Natural killer cell (primary cell): ENCODE measurements around the gene BPNT1. TPM values are rescaled to one million over a fixed set of nuclear protein-coding genes. Genes with fewer than 3 reads are reported as not detected.

Source experiments
- ATAC-seq, 3 donors: fragments of 150-1000 bp in 2 of 3; fragments of 200-7000 bp in 1 of 3; cut with Tn5 transposase; 1 replicate in 1 of 3; 2 replicates in 2 of 3; pipeline ENCODE4 v1.10.0; 2021; ENCODE audit warnings: mild to moderate bottlenecking in 2 of 3, moderate library complexity in 2 of 3
- DNase-seq, 2 donors: peaks; one replicate each; pipeline versions ENCODE4 v3.0.0 to v3.0.0-alpha.2; 2013 to 2021; ENCODE audit warnings: mixed read lengths in 1 of 2
- H3K27ac ChIP-seq: one replicate; pipeline ENCODE4 v1.5.1; 2013; ENCODE audit warnings: mild to moderate bottlenecking, low read length
- H3K27me3 ChIP-seq: one replicate; pipeline ENCODE4 v1.6.1; 2013; ENCODE audit warnings: low read length; ENCODE audit not compliant: control insufficient read depth, insufficient read depth
- H3K36me3 ChIP-seq: one replicate; pipeline ENCODE4 v1.6.1; 2013; ENCODE audit warnings: low read length; ENCODE audit not compliant: control insufficient read depth, insufficient read depth
- H3K4me1 ChIP-seq: one replicate; pipeline ENCODE4 v1.6.1; 2013; ENCODE audit warnings: low read length; ENCODE audit not compliant: control insufficient read depth, insufficient read depth
- H3K4me3 ChIP-seq: one replicate; pipeline ENCODE4 v1.5.1; 2013; ENCODE audit warnings: low read length
- H3K9me3 ChIP-seq: one replicate; pipeline ENCODE4 v1.6.1; 2013; ENCODE audit warnings: low read length; ENCODE audit not compliant: control insufficient read depth, insufficient read depth
- H3K27ac Mint-ChIP-seq, 2 donors: one replicate each; pipeline ENCODE4 v1.8.0; 2022; ENCODE audit warnings: mild to moderate bottlenecking in 2 of 2, mixed read lengths in 2 of 2, moderate library complexity in 1 of 2
- H3K27me3 Mint-ChIP-seq, 2 donors: one replicate each; pipeline ENCODE4 v1.8.0; 2022; ENCODE audit warnings: low read depth in 2 of 2, mixed read lengths in 2 of 2
- H3K36me3 Mint-ChIP-seq: one replicate; pipeline ENCODE4 v1.8.0; 2022; ENCODE audit warnings: mixed read lengths
- H3K4me1 Mint-ChIP-seq, 2 donors: one replicate each; pipeline ENCODE4 v1.8.0; 2022; ENCODE audit warnings: mixed read lengths in 2 of 2
- H3K4me3 Mint-ChIP-seq: one replicate; pipeline ENCODE4 v1.8.0; 2022; ENCODE audit warnings: mild to moderate bottlenecking, moderate library complexity, mixed read lengths
- H3K9me3 Mint-ChIP-seq, 2 donors: one replicate each; pipeline ENCODE4 v1.8.0; 2022; ENCODE audit warnings: mixed read lengths in 2 of 2
- WGBS: methylation state at CpG from one replicate; pipeline ENCODE4 v1.1.7; 2013; ENCODE audit warnings: missing lambda C conversion rate; ENCODE audit not compliant: insufficient coverage; 5-methylcytosine and 5-hydroxymethylcytosine counted together
- intact Hi-C: fragments of 100-400 bp; cut with micrococcal nuclease; formaldehyde crosslinking; loops from one replicate; pipeline ENCODE4 v1.14.2; 2022
- total RNA-seq, 4 donors: library from RNA; stranded (reverse); fragments of 120-200 nt in 1 of 4; gene quantifications; one replicate each; pipeline versions ENCODE4 v1.2.3 to v1.2.4, GENCODE V29; 2013 to 2022
- TF ChIP-seq, protein P1 (sequence below): fragments of 200-600 bp; IDR thresholded peaks from one replicate; pipeline ENCODE4 v1.8.0; 2022; ENCODE audit warnings: antibody characterized with exemption

The BPNT1 gene
- total RNA-seq, 3 donors from 2014 or later (not counting 1 experiment from before 2014, with no cell fraction given), result 8.8 to 11.6 (median 8.9) TPM

DNA sequence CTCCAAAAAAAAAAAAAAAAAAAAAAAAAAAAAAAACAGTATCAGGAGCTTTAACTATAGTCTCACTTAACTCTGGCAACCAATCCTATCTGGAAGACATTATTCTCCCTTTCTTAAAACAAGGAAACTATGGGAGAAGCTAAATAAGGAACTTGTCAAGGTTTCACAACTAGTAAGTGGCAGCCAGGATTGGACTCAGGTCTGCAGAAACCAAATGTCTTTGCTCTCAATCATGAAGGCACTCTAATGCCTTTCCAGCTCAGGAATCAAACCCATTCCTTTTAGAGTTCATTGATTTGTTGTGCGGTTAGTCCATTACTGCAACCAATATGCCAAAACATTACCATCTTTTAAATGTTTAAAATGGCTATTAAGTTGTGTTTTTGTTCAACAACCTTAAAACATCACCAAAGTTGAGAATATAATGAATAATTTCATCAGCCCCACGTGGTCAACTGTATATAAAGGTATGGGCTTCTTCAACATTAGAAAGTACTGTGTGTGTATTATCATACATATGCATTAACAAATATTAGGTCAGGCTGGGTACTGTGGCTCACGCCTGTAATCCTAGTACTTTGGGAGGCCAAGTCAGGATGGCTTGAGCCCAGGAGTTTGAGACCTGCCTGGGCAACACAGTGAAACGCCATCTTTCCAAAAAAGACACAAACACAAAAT is 44.8 kb downstream of the BPNT1 start:
- peaks cover 25 to 27% of the 10 kb centered on the region in 2 donors for H3K4me1 Mint-ChIP-seq
- Histone ChIP-seq H3K9me3 (no peaks in the 10 kb centered on the region), H3K27ac (peak overlapping the region; percentile 85), H3K4me1 (peaks cover 13% of the 10 kb centered on the region), H3K27me3 (no peaks in the 10 kb centered on the region), H3K4me3 (no peak overlapping the region), H3K36me3 (peaks cover 5% of the 10 kb centered on the region)
- TF ChIP-seq, protein P1, sequence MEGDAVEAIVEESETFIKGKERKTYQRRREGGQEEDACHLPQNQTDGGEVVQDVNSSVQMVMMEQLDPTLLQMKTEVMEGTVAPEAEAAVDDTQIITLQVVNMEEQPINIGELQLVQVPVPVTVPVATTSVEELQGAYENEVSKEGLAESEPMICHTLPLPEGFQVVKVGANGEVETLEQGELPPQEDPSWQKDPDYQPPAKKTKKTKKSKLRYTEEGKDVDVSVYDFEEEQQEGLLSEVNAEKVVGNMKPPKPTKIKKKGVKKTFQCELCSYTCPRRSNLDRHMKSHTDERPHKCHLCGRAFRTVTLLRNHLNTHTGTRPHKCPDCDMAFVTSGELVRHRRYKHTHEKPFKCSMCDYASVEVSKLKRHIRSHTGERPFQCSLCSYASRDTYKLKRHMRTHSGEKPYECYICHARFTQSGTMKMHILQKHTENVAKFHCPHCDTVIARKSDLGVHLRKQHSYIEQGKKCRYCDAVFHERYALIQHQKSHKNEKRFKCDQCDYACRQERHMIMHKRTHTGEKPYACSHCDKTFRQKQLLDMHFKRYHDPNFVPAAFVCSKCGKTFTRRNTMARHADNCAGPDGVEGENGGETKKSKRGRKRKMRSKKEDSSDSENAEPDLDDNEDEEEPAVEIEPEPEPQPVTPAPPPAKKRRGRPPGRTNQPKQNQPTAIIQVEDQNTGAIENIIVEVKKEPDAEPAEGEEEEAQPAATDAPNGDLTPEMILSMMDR, result no peak
- H3K9me3 Mint-ChIP-seq, result no peaks in the 10 kb centered on the region
- 69% methylated on average over 2 of the region's 4 CpGs for WGBS
- H3K36me3 Mint-ChIP-seq, result no peaks in the 10 kb centered on the region
- peak overlapping the region; percentile 94 to 96 for H3K27ac Mint-ChIP-seq
- peak in 1 of 2 donors; percentile 19 for DNase-seq
- H3K4me3 Mint-ChIP-seq, result peak overlapping the region; percentile 98
- no peaks in the 10 kb centered on the region for H3K27me3 Mint-ChIP-seq
- ATAC-seq, result no peak
- intact Hi-C loops, result no loop called here

DNA sequence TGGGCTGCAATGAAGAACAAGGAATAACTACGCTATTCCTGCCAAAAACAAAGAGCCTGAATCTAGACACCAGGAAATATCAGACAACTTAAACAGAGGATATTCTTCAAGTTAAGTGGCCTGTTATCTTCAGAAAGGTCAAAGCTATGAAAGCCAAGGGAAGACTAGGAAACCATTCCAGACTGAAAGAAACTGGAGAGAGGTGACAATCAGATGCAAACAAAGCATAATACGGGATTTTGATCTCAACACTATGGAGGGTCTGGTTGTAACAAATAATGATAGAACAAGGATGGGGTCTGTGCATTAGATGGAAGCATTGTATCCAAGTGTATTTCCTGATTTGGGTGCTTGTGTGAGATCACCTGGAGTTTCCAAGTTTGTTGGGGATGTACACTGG is 45.9 kb downstream of the BPNT1 start:
- no peaks in the 10 kb centered on the region for H3K9me3 Mint-ChIP-seq
- peak overlapping the region; percentile 37 to 96 for H3K27ac Mint-ChIP-seq
- intact Hi-C loops, result no loop called here
- H3K4me3 ChIP-seq, result no peak overlapping the region
- no peaks in the 10 kb centered on the region for H3K9me3 ChIP-seq
- no peaks in the 10 kb centered on the region for H3K27me3 ChIP-seq
- no peaks in the 10 kb centered on the region for H3K27me3 Mint-ChIP-seq
- DNase-seq, result no peak
- peaks cover 12% of the 10 kb centered on the region for H3K36me3 ChIP-seq
- TF ChIP-seq, protein P1, result no peak
- peak overlapping the region; percentile 47 for H3K4me3 Mint-ChIP-seq
- peaks cover 13% of the 10 kb centered on the region for H3K4me1 ChIP-seq
- 98% methylated on average over 2 of the region's 2 CpGs for WGBS
- no peak for ATAC-seq
- H3K4me1 Mint-ChIP-seq, result peaks cover 27 to 29% of the 10 kb centered on the region in 2 donors
- no peak overlapping the region for H3K27ac ChIP-seq
- H3K36me3 Mint-ChIP-seq, result no peaks in the 10 kb centered on the region

DNA sequence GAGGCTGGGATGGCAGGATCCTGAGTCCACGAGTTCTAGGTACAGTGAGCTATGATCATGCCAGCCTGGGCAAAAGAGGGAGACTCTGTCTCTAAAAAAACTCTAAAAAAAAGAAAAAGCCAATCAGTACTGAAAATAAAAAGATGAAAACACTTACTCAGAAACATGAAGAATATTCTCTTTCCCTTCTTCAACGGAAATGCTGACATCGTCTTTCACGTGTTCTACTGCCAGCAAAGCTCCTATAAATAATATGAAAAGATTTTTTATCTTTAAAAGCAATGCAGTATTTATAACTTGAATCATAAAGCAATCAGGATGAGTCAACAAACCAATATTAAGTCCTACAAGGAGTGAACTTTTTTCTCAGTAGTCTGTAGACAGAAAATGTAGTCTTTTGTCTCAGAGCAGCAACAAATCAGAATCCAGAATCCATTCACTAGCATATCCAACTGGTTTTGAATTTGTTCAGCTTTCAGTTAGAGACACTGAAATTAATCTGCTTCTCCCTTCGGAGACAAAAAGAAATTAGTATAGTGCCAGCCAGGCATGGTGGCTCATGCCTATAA is 49.5 kb downstream of the BPNT1 start:
- no peak for ATAC-seq
- H3K4me1 Mint-ChIP-seq, result peaks cover 27 to 31% of the 10 kb centered on the region in 2 donors
- H3K9me3 Mint-ChIP-seq, result no peaks in the 10 kb centered on the region
- Histone ChIP-seq H3K4me3 (no peak overlapping the region), H3K9me3 (no peaks in the 10 kb centered on the region), H3K27ac (no peak overlapping the region), H3K4me1 (peaks cover 2% of the 10 kb centered on the region), H3K27me3 (no peaks in the 10 kb centered on the region), H3K36me3 (peaks cover 12% of the 10 kb centered on the region)
- no peaks in the 10 kb centered on the region for H3K36me3 Mint-ChIP-seq
- TF ChIP-seq, protein P1, result no peak
- H3K27me3 Mint-ChIP-seq, result no peaks in the 10 kb centered on the region
- H3K4me3 Mint-ChIP-seq, result no peak overlapping the region
- WGBS, result 91% methylated on average over 2 of the region's 5 CpGs
- no peak for DNase-seq
- intact Hi-C loops, result no loop called here
- no peak overlapping the region for H3K27ac Mint-ChIP-seq
